CD4-positive, alpha-beta T cell treated with Interleukin-17A for 4 hours (primary cell): Measurements from ENCODE around the gene MYCL.
"Not testable (repeated sequence)": the region's sequence is repeated elsewhere in the genome, so short reads cannot be mapped to it uniquely, and the experiment has no call there.

Experiments
- DNase-seq: peaks from one replicate; pipeline ENCODE4 v3.0.0-alpha.2; 2020; ENCODE audit warnings: mixed read lengths

Gene MYCL

GRCh38 chr1:39890273-39890672 is 11.4 kb downstream of the MYCL start:
- DNase-seq = no peak

- DNase-seq = no peak
Observed at GRCh38 chr1:39886757-39887231, 14.9 kb downstream of the MYCL start.

GRCh38 chr1:39885516-39885915 is 16.2 kb downstream of the MYCL start:
- no peak for DNase-seq

DNA sequence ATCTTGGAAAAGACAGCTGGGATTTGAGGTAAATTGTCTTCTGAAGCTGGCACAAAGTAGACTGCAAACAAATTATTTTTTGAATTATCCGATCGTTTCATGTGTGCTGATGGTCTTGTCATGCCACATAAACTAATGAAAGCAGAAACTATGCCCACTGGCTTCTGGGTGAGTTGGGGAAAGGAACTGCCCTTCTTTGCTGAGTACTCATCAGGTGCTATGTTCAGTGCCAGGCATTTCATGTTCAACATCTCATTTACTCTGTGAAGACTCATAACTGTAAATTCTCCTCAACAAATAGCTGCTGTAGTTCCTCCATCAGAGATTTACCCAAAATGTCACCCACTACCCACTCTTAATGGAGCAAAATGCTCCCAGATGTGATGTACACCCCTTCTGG is 19.6 kb downstream of the MYCL start:
- DNase-seq = no peak

- no peak for DNase-seq
Observed at GRCh38 chr1:39877980-39878956, 23.4 kb downstream of the MYCL start.

GRCh38 chr1:39877231-39877778 is 24.4 kb downstream of the MYCL start:
- no peak for DNase-seq

DNA sequence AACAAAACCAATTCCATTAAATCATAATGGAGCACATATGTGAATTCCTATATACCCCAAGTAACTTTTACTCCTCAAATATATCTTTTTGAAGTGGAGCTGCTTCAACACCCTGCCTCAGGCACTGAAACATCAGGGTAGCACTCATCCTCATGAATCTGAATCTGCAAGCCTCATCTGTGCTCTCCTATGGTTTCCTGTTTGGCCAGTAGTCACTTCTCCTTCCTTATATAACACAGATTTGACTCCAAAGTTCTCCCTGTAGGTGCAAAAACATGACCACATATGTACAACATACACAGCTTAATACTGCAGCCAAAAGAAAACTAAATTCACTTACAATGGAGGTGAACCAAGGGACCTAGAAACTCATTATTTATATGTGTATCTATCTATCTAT is 25.6 kb downstream of the MYCL start:
- no peak for DNase-seq

GRCh38 chr1:39872698-39873097 is 29.0 kb downstream of the MYCL start:
- no peak for DNase-seq

GRCh38 chr1:39871796-39872195 is 29.9 kb downstream of the MYCL start:
- no peak for DNase-seq

DNA sequence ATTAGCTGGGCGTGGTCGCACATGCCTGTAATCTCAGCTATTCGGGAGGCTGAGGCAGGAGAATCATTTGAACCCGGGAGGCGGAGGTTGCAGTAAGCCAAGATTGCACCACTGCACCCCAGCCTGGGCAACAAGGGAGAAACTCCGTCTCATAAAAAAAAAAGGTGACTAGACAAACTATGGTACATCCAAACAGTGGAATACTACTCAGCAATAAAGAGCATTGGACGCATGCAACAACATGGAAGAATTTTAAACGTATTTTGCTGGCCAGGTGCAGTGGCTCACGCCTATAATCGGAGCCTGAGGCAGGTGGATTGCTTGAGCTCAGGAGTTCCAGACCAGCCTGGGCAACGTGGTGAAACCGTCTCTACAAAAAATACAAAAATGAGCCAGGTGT is 30.7 kb downstream of the MYCL start:
- not testable (repeated sequence) for DNase-seq

DNA sequence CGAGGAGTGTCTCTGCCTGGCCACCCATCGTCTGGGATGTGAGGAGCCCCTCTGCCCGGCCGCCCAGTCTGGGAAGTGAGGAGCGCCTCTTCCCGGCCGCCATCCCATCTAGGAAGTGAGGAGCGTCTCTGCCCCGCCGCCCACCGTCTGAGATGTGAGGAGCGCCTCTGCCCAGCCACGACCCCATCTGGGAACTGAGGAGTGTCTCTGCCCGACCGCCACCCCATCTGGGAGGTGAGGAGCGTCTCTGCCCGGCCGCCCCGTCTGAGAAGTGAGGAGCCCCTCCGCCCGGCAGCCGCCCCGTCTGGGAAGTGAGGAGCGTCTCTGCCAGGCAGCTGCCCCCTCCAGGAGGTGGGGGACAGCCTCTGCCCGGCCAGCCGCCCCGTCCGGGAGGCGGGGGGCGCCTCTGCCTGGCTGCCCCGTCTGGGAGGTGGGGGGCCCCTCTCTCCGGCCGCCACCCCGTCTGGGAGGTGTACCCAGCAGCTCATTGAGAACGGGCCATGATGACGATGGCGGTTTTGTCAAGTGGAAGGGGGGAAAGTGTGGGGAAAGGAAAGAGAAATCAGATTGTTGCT is 32.1 kb downstream of the MYCL start:
- not testable (repeated sequence) for DNase-seq

GRCh38 chr1:39866767-39867166 is 35.0 kb downstream of the MYCL start:
- DNase-seq = no peak

- no peak for DNase-seq
Observed at GRCh38 chr1:39865762-39866161, 36.0 kb downstream of the MYCL start.

- no peak for DNase-seq
Observed at GRCh38 chr1:39863177-39863576, 38.5 kb downstream of the MYCL start.

- no peak for DNase-seq
Observed at GRCh38 chr1:39861003-39861402, 40.7 kb downstream of the MYCL start.

GRCh38 chr1:39859859-39860812 is 41.6 kb downstream of the MYCL start:
- no peak for DNase-seq

GRCh38 chr1:39858315-39858714 is 43.4 kb downstream of the MYCL start:
- no peak for DNase-seq

- DNase-seq = no peak
Observed at GRCh38 chr1:39857126-39857878, 44.4 kb downstream of the MYCL start.

GRCh38 chr1:39854738-39855137 is 47.0 kb downstream of the MYCL start:
- no peak for DNase-seq

- no peak for DNase-seq
Observed at GRCh38 chr1:39854314-39854713, 47.4 kb downstream of the MYCL start.

GRCh38 chr1:39852876-39853275 is 48.8 kb downstream of the MYCL start:
- no peak for DNase-seq

- no peak for DNase-seq
Observed at GRCh38 chr1:39852214-39852791, 49.4 kb downstream of the MYCL start.
